D721Med (cell line): Measurements from ENCODE around the gene ANO4.
A peak's percentile ranks its signal among the peaks of the same experiment; 100 is the strongest.
"Not testable (repeated sequence)": the region's sequence is repeated elsewhere in the genome, so short reads cannot be mapped to it uniquely, and the experiment has no call there.

Experiments
- DNase-seq: peaks from one replicate; pipeline ENCODE4 v3.0.0; 2011; ENCODE audit warnings: low spot score; ENCODE audit not compliant: insufficient read length
- FAIRE-seq: peaks from 2 replicates; lab custom pipeline; 2011; peaks lifted over from hg19 to GRCh38; lab: Jason Lieb, UNC
- CTCF ChIP-seq: IDR thresholded peaks from 2 replicates; pipeline ENCODE4 v1.5.1; 2012; ENCODE audit warnings: mild to moderate bottlenecking, control low read depth; ENCODE audit not compliant: insufficient read depth; ENCODE audit errors: missing control alignments

Gene ANO4

GRCh38 chr12:100982511-100983183, 188.1 kb downstream of the ANO4 start:
- FAIRE-seq (no peak), DNase-seq (no peak)
- no peak for TF ChIP-seq CTCF

- no peak for TF ChIP-seq CTCF
- no peak for DNase-seq
- no peak for FAIRE-seq
Measured at GRCh38 chr12:100984796-100985195, 190.2 kb downstream of the ANO4 start.

GRCh38 chr12:100986595-100987547, 192.3 kb downstream of the ANO4 start:
- FAIRE-seq (no peak), DNase-seq (no peak)
- no peak for TF ChIP-seq CTCF

- DNase-seq (no peak), FAIRE-seq (no peak)
- peak; percentile 13 for TF ChIP-seq CTCF
Measured at GRCh38 chr12:100987552-100988521, 193.3 kb downstream of the ANO4 start.

GRCh38 chr12:100989509-100989908, 194.9 kb downstream of the ANO4 start:
- not testable (repeated sequence) for DNase-seq, FAIRE-seq

GRCh38 chr12:100991102-100991501, 196.5 kb downstream of the ANO4 start:
- DNase-seq (no peak), FAIRE-seq (no peak)
- no peak for TF ChIP-seq CTCF

- no peak for TF ChIP-seq CTCF
- FAIRE-seq (no peak), DNase-seq (no peak)
Measured at GRCh38 chr12:100992194-100992593, 197.6 kb downstream of the ANO4 start.
